NCI-H82 (cell line): Measurements from ENCODE around the gene SRPK3.
"Not testable (repeated sequence)": the region's sequence is repeated elsewhere in the genome, so short reads cannot be mapped to it uniquely, and the experiment has no call there.

Source experiments
- DNase-seq: peaks from one replicate; lab custom pipeline; 2025; lab: John Stamatoyannopoulos, UW

The SRPK3 gene

DNA sequence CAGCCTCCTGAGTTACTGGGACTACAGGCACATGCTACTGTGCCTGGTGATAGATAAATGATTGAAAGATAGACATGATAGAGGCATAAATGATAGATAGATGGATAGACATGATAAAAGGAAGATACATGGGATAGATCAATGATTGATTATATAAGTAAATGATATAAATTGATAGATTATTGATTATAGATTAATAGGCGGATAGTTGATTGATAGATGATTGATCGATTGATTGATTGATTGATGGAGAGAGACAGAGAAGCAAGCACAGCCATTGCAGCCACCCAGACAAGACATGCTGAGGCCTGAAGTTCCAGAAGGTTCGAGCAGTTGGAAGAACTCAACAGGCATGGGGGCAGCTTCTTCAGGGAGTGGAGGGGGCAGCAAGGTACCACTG is 34.5 kb upstream of the SRPK3 start:
- no peak for DNase-seq

GRCh38 chrX:153746991-153747390 is 33.9 kb upstream of the SRPK3 start:
- not testable (repeated sequence) for DNase-seq

DNA sequence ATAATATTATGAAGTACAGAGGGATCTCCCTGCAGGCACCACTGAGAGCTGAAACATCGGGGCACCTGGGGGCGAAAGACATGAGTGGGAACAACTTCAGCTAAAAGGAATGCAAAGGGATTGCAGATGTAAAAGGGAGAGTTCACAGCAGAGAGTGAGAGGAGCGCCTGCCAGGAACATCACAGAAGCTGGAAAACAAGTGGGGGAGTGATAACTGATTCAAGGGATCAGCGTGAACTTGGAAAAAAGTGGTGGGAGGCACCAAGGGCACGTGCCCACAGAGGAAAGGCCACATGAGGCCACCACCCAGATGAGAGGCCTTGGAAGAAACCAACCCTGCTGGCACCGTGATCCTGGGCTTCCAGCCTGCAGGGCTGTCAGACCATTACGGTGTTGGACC is 31.8 kb upstream of the SRPK3 start:
- DNase-seq: not testable (repeated sequence)

DNA sequence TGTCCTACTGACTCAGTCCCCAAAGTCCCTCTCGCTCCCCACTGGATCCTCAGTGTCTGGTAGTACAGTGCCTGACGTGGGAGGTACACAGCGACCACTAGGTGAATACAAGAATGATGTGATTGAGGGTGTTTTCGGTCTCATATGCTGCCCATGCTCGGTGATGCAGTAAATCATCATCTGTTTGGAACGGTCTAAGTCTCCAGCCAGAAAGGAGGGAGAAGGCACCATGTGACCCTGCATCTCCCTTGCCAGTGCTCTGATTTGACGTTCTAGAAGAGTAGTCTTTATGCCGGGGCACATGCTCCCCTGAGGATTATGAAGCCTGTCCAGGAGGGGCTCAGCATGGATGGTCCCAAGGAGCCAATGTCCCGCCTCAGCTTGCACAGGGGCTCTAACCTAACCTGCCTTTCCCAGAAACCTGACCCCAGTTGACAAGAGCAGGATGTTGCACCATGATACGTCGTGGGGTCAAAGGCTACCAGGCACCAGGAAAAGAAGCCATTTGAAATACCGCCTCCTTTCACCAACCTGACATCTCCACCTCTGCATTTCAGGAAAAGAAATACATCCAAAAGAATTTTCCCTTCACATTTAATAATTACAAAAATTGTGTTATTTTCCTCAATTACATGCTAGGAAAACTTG is 30.6 kb upstream of the SRPK3 start:
- no peak for DNase-seq

- DNase-seq: no peak
Measured at GRCh38 chrX:153755136-153755535, 25.7 kb upstream of the SRPK3 start.

GRCh38 chrX:153761863-153762262 is 19.0 kb upstream of the SRPK3 start:
- no peak for DNase-seq

DNA sequence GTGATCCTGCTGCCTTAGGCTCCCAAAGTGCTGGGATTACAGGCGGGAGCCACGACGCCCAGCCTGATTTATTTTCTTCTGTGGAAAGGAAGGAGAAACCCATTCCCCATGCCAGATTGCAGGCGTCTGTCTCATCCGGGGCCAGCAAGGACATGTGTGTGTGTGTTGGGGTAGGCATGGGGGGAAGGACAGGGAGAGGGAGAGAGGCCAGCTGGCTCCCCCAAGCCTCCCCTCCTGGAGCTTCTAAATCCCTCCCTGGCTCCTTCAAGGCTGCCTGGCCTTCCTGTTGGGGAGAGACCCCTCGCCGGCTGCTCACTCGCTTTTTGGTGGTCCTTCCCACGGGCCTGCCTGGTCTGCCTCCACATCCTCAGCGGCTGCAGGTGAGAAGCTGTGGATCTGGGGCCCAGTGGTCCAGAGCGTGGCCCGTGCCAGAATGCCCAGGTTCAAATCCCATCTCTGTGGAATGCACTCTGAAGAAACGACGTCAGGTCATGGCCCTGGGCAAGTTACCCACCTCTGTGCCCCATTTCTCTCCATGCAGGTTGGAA is 18.1 kb upstream of the SRPK3 start:
- peak; percentile 66 for DNase-seq

DNA sequence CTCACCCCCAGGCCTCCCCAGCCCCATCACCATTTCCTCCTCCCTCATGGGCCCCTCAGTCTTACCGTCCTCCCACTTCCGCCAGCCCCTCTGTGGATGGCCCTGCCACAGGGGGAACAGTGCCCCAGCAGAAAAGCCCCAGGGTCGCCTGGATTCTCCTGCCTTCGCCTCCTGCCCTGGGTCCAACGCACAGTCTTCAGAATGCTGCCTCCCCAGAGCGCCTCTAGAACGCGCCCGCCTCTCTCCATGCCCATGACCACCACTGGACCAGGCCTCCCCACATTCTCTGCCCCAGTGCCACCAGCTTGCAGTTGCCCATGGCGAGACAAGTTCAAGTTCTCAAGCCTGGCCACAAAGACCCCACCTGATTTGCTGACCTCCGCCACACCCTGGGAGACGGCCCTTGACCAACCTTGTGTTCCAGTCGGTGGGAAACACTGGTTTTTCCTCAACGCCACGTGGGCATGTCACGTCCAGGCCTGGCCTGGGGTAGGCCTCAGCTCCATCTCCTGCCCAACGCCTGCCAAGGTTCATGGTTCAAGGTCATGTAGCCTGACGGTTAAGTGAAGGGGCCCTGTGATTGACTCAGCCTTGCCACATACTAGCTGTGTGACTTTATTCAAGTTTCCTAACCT is 17.4 kb upstream of the SRPK3 start:
- DNase-seq: no peak

DNA sequence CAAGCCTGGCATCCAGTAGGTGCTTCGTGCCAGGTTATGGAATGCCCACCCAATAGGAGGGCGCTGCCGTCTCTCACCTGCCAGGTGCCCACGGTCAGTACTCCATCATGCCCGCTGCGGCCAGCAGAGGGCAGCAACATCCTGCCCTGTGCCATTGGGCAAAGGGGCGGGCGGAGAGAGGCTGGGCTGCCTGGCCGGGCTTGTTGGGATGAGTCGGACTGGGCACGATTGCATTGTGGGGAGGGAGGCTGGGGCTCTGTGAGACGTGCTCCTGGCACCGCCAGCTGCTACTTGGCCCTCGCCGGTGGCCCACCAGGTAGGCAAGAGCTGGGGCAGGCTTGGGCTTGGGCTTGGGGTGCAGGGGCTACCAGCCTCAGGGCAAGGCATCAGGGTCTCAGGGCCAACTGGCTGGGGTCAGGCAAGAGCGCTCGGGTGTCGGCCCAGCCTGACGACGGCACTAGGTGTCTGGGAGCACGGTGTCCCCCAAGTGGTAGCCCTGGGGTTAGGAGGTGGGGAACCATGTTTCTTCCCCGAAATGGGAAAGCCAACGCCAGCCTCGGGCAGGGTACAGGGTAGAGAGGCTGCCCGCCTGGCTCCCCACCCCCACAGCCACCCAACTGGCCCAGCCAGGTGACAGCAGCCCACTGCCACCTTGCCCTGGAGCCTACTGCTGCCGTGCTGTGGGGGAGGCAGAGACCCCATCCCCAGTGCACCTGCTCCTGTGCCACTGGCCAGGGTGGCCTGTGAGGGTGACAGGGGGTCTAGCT is 16.7 kb upstream of the SRPK3 start, which contains the start of gene PLXNB3:
Gene PLXNB3 (plus strand): TSS at position 261 of the 767 bp plus-strand sequence. CDS start 1,287 bp downstream, outside the sequence.
- peak; percentile 84 for DNase-seq

GRCh38 chrX:153764786-153765137 is 16.1 kb upstream of the SRPK3 start:
- DNase-seq: no peak

DNA sequence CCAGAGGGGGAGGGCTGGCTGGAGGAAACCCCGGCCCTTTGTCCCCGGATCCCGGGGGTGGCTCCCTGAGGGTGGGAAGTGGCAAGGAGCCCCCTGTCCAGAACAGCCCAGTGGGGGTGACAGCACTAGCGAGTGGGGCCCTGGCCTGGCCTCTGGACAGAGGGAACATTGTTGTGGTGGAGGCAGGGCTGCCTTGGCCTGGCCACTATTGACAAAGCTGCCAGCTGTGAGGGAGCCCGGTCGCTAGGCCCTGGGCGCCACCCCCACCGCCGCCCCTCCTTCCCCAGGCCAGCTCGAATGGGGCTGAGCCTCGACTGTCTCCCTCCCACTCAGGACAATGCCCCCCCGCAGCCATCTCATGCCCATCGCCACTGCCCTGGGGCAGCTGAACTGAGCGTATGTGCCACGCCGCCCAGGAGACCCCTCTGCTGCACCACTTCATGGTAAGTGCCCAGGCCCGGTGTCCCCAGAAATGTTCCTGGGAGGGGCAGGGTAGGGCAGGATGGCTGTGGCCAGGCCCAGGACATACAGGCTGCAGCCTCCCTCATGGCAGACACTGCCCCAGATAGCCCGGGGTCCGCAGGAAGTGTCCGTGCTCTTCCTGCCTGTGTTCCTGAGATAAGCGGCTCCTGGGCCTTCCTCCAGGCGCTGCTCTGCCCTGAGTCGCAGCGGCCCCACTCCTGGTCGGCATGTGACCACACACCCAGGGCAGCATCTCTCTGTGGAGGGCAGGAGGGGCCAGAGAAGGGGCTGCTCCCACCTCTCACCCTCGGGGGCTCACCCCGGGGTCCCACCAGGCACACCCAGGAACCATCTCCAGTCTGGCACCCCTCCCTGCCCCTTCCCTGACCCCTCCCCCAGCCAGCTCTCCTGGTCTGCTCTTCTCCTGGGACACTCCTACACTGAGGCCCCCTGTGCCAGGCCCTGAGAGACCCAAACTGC is 15.4 kb upstream of the SRPK3 start:
- no peak for DNase-seq

DNA sequence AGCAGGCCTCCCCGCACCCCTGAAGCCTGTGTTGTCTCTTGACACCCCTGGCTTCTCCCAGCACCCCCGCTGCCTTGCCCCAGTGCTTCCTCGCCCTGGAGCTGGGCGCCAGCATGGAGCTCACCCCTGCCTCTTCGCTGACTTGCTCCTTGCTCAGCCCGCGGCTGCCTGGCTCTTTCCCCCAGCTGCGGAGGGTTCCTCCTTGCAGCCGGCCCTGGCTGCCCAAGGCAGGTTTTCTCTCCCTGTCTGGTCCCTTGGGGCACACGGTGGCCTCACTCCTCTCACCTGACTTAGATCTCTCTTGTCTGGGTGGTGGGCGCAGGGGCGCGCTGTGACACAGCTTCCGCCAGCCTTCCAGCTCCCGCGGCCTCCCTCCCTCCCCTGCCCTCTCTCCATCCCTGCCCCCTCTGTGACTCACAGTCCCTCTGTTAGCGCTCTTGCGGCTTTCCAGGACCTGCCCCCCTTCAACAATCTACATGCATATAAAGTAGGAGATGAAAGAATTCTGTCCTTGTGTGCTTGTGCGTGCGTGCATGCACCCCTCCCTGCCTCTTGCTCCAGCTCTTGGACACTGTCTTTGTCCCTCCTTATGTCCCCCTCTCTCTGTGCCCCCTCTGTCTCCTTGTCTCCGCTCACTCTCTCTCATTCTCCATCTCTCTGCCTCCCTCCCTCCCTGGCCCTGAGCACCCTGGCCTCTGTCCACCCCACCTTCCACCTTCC is 14.6 kb upstream of the SRPK3 start:
- DNase-seq: peak; percentile 53

GRCh38 chrX:153766871-153767673 is 13.8 kb upstream of the SRPK3 start:
- no peak for DNase-seq

DNA sequence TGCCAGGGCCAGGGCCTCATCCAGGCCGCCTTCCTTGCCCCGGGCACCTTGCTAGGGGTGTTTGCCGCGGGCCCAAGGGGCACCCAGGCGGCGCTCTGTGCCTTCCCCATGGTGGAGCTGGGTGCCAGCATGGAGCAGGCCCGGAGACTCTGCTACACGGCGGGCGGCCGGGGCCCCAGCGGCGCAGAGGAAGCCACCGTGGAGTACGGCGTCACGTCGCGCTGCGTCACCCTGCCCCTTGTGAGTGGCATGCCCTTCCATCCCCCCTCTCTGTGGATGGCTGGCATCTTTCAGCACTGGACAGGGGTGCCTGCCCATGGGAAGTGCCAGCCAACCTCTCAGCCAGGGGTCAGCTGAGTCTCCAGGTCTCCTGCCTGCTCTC is 13.2 kb upstream of the SRPK3 start:
- DNase-seq: no peak

- DNase-seq: no peak
Measured at GRCh38 chrX:153768311-153769157, 12.3 kb upstream of the SRPK3 start.

GRCh38 chrX:153769158-153769864 is 11.5 kb upstream of the SRPK3 start:
- DNase-seq: no peak

- no peak for DNase-seq
Measured at GRCh38 chrX:153769865-153770600, 10.8 kb upstream of the SRPK3 start.
